Activated CD8-positive, alpha-beta memory T cell treated with anti-CD3 and anti-CD28 coated beads, Interleukin-2, amount 10 ng/mL, durations not matched to agents 7 days and 5 days (primary cell): ENCODE results near the gene ZNF764. TPM values are rescaled to one million over a fixed set of nuclear protein-coding genes. Genes with fewer than 3 reads are reported as not detected.
"Not testable (repeated sequence)": the region's sequence is repeated elsewhere in the genome, so short reads cannot be mapped to it uniquely, and the experiment has no call there.

Experiments
- ATAC-seq: fragments of 150-1000 bp; cut with Tn5 transposase; one replicate; pipeline ENCODE4 v1.10.0; 2021; ENCODE audit warnings: moderate library complexity
- CTCF ChIA-PET: fragments of 350-600 bp; sonication (Branson Sonifier 250); formaldehyde crosslinking; loops from one replicate; lab custom pipeline; 2021; ENCODE audit warnings: antibody characterized with exemption; lab: Charles Lee
- DNase-seq: peaks from one replicate; pipeline ENCODE4 v3.0.0-alpha.2; 2020
- H3K27ac Mint-ChIP-seq: one replicate; pipeline ENCODE4 v1.8.0; 2021; ENCODE audit warnings: mild to moderate bottlenecking, mixed read lengths
- H3K27me3 Mint-ChIP-seq: one replicate; pipeline ENCODE4 v1.8.0; 2021; ENCODE audit warnings: mixed read lengths
- H3K36me3 Mint-ChIP-seq: one replicate; pipeline ENCODE4 v1.8.0; 2021; ENCODE audit warnings: mild to moderate bottlenecking, mixed read lengths
- H3K4me1 Mint-ChIP-seq: one replicate; pipeline ENCODE4 v1.8.0; 2021; ENCODE audit warnings: mixed read lengths
- H3K4me3 Mint-ChIP-seq: one replicate; pipeline ENCODE4 v1.8.0; 2021; ENCODE audit warnings: mild to moderate bottlenecking, moderate library complexity, mixed read lengths
- H3K9me3 Mint-ChIP-seq: one replicate; pipeline ENCODE4 v1.8.0; 2022; ENCODE audit warnings: low read depth, mixed read lengths
- total RNA-seq, 2 experiments: library from RNA; stranded (reverse); gene quantifications; one replicate each; pipeline ENCODE4 v1.2.3, GENCODE V29; 2021

ZNF764 gene
- total RNA-seq, result 10 to 100 TPM; 14.0 to 15.6 TPM

DNA sequence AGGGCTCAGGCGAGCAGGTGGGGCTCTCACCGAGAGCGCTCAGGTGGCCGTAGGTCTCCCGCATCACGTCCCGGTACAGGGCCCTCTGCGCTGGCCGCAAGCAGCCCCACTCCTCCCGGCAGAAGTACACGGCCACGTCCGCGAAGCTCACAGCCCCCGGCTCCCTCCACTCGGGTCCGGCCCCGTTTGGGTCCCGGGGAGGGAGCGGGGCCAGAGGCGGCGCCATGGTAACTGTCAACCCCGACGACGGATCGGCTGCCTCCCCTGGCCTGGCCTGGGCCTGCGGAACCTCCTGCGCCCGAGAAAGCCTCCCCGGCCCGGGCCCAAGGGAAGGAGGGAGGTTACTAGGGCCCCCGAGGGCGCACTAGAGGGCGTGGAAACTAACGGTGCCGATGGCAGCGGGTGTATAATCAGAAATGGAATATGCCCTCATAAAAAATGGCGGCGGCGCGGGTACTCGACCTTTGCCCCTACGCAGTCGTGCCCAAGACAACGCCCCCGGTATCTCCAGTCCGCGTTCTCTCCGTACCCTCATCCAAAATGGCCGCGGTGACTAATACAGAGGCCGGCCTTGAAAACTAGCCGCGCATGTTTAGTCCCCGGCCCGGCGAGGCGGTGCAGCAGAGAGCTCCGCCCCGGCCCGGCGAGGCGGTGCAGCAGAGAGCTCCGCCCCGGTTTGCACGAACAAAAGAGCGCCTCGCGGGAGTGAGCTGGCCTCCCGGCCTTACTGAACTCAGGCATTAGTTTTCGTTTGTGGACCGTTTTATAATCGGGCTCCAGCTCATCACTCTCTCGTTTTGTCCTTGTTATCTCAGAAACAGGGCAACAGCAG lies at the start of gene ZNF764:
ZNF764 (minus strand) TSS at position 418 of the 832 bp plus-strand sequence; CDS start at position 226, 192 bp downstream.
- Mint-ChIP-seq H3K27me3 (no peaks in the 10 kb centered on the region), H3K9me3 (no peaks in the 10 kb centered on the region), H3K4me3 (peak within 1 kb of the TSS; percentile 83), H3K4me1 (peaks cover 41% of the 10 kb centered on the region), H3K36me3 (peaks cover 19% of the 10 kb centered on the region), H3K27ac (peak within 1 kb of the TSS; percentile 87)
- ATAC-seq (peak; percentile 96), DNase-seq (peak; percentile 99)
- CTCF ChIA-PET, result interaction anchor here (0.7 to 3.2 kb wide), 23 partner anchors 9 to 149 kb away, joined by 3 to 60 read pairs (median 4); partner anchors contain the start of genes DCTPP1, PRR14, ZNF688 and ZNF747

DNA sequence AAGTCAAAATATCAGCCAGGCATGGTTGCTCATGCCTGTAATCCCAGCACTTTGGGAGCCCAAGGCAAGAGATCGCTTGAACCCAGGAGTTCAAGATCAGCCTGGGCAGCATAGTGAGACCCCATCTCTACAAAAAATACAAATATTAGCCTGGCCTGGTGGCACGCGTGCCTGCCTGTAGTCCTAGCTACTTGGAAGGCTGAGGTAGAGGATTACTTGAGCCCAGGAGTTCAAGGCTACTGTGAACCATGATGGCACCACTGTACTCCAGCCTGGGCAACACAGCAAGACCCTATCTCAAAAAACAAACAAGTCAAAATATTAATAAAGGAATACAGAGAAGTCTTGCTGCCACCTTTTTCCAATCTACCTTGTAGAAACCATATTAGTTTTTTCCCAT lies 47.8 kb upstream of the ZNF764 start:
- H3K27ac Mint-ChIP-seq, result no peak overlapping the region
- CTCF ChIA-PET, result interaction anchor here (11.9 kb wide), 1 partner anchor 8 kb away, joined by 123 read pairs; no protein-coding TSS in a partner anchor

DNA sequence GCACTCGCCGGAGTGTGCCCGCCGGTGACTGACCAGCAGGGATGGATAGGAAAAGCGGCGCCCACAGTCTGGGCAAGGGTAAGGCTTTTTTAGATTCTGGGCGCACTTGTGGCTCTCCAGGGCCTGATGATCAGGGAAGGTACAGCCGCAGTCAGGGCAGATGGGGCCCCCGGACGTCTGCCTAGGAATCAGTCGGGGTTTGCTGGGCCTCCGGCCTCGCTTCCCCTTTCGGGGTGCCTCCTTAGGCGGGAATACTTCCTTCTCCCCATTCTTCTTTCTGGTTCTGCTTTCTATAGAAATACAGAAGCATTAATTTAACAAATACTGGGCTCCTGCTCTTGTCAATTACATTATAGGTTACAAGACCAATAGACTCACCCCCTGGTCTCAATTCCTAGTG lies 47.0 kb upstream of the ZNF764 start:
- CTCF ChIA-PET, result interaction anchor here (2.4 to 11.9 kb wide), 2 partner anchors 7 to 24 kb away, joined by 6 to 123 read pairs; no protein-coding TSS in a partner anchor
- Mint-ChIP-seq H3K36me3 (peaks cover 26% of the 10 kb centered on the region), H3K9me3 (no peaks in the 10 kb centered on the region), H3K4me1 (peaks cover 17% of the 10 kb centered on the region), H3K4me3 (no peak overlapping the region), H3K27me3 (no peaks in the 10 kb centered on the region), H3K27ac (no peak overlapping the region)
- ATAC-seq (no peak), DNase-seq (no peak)

More for the DNA sequence above, 47.8 kb upstream of the ZNF764 start:
- Mint-ChIP-seq H3K4me3 (no peak overlapping the region), H3K9me3 (no peaks in the 10 kb centered on the region), H3K4me1 (peaks cover 23% of the 10 kb centered on the region), H3K36me3 (peaks cover 26% of the 10 kb centered on the region), H3K27me3 (no peaks in the 10 kb centered on the region)
- ATAC-seq (no peak), DNase-seq (no peak)

DNA sequence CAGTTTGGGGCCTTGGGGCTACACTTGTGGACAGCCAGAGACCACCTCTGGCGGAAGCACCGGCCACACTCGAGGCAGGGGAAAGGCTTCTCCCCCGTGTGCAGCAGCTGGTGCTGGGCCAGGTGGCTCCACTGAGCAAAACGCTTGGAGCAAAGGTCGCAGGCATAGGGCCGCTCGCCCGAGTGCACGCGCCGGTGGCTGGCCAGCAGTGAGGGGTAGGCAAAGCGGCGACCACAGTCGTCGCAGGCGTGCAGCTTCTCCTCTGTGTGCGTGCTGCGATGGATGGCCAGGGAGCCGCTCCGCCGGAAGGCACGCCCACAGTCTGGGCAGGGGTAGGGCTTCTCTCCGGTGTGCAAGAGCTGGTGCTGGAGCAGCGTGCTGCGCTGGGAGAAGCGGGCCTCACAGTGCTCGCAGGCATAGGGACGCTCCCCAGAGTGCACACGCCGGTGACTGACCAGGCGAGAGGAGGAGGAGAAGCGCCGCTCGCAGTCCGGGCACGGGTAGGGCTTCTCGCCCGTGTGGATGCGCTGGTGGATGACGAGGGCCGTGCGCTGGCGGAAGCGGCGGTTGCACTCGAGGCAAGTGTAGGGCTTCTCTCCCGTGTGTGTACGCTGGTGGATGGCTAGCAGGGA lies 46.3 kb upstream of the ZNF764 start:
- no peaks in the 10 kb centered on the region for H3K27me3 Mint-ChIP-seq
- DNase-seq, result no peak
- H3K36me3 Mint-ChIP-seq, result peaks cover 26% of the 10 kb centered on the region
- no peak overlapping the region for H3K27ac Mint-ChIP-seq
- H3K4me3 Mint-ChIP-seq, result no peak overlapping the region
- peaks cover 17% of the 10 kb centered on the region for H3K4me1 Mint-ChIP-seq
- CTCF ChIA-PET, result interaction anchor here (2.4 to 12.5 kb wide), 2 partner anchors 7 to 24 kb away, joined by 6 to 123 read pairs; partner anchors contain the start of gene ZNF689
- H3K9me3 Mint-ChIP-seq, result no peaks in the 10 kb centered on the region
- no peak for ATAC-seq

DNA sequence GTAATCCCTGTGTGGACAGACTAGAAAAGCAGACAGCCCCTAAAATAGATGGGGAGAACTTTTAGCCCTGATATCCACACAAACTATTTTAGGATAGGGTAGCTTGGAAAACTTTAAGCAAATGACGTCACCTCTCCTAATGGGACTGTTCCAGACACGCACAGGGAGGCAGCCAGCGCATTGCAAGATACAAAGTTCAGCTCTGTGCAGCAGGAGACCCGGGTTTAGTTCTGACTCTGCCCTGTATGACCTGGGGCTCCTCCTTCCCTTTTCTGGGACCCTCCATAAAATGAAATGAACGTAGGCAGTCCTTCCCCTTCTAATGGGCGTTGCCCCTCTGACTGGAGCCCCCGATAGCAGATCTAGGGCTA lies 45.8 kb upstream of the ZNF764 start:
- H3K27ac Mint-ChIP-seq, result no peak overlapping the region
- no peaks in the 10 kb centered on the region for H3K9me3 Mint-ChIP-seq
- peaks cover 14% of the 10 kb centered on the region for H3K4me1 Mint-ChIP-seq
- CTCF ChIA-PET, result interaction anchor here (0.7 to 12.5 kb wide), 5 partner anchors 7 to 174 kb away, joined by 3 to 123 read pairs (median 6); partner anchors contain the start of genes DCTPP1, ZNF689 and ZNF747
- H3K36me3 Mint-ChIP-seq, result peaks cover 26% of the 10 kb centered on the region
- no peaks in the 10 kb centered on the region for H3K27me3 Mint-ChIP-seq
- no peak for DNase-seq
- H3K4me3 Mint-ChIP-seq, result no peak overlapping the region
- ATAC-seq, result no peak

DNA sequence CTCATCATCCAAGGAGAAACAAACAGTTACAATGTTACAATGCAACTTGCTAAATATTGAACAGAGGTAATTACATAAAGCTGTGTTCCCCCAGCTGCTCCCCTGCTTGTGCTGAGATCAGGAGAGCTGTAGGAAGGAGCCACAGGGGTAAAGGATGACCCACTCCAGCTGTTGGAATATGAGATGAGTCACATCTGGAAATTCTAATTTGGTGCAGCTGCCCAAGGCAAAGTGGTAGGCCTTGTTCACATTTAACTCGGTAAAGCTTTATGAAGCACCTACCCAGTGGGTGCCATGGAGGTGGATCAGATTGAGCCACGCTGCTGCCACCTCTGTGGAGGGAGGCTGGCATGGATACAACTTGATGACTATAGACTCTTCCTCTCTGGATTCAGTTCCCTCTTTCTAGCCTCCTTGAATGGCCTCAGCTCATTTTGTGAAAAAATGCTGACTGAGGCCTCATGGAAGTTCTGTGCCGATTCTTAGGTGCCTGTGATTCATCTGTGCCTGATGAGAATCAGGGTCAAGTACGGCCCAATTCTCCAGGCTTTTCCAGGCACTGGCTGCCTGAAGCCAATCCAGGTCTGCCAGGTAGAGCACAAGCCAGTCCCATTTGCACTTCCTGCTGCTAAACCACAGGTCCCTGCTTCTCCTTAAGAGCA lies 44.6 kb upstream of the ZNF764 start:
- CTCF ChIA-PET, result interaction anchor here (0.5 to 12.5 kb wide), 10 partner anchors 9 to 553 kb away, joined by 3 to 123 read pairs (median 3); partner anchors contain the start of genes DCTPP1, ZNF689 and ZNF747
- Mint-ChIP-seq H3K4me1 (peaks cover 12% of the 10 kb centered on the region), H3K36me3 (peaks cover 25% of the 10 kb centered on the region), H3K27me3 (no peaks in the 10 kb centered on the region), H3K9me3 (no peaks in the 10 kb centered on the region), H3K27ac (no peak overlapping the region), H3K4me3 (no peak overlapping the region)
- no peak for ATAC-seq
- no peak for DNase-seq

DNA sequence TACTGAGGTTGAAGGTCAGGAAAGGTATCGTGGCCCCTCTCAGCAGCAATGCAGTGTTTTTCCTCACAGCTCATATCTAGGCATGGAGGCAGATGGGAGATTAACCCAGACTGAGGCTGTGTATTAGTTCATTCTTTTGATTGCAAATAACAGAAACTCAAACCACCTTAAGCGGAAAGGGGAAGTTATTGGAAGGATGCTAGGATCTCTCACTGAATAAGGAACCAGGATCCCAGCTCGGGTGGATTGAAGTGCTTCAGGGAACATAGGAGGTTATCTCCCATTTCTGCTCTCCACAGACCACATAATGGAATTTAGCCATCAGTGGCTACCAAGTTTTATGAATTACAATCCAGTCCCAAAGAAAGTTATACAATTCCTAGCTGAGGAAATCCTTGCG lies 43.8 kb upstream of the ZNF764 start:
- DNase-seq, result no peak
- Mint-ChIP-seq H3K9me3 (no peaks in the 10 kb centered on the region), H3K36me3 (peaks cover 21% of the 10 kb centered on the region), H3K27ac (no peak overlapping the region), H3K4me1 (peaks cover 7% of the 10 kb centered on the region), H3K27me3 (no peaks in the 10 kb centered on the region), H3K4me3 (no peak overlapping the region)
- no peak for ATAC-seq
- CTCF ChIA-PET, result interaction anchor here (1.1 to 12.5 kb wide), 5 partner anchors 9 to 172 kb away, joined by 3 to 123 read pairs (median 7); partner anchors contain the start of genes DCTPP1, ZNF689 and ZNF747

DNA sequence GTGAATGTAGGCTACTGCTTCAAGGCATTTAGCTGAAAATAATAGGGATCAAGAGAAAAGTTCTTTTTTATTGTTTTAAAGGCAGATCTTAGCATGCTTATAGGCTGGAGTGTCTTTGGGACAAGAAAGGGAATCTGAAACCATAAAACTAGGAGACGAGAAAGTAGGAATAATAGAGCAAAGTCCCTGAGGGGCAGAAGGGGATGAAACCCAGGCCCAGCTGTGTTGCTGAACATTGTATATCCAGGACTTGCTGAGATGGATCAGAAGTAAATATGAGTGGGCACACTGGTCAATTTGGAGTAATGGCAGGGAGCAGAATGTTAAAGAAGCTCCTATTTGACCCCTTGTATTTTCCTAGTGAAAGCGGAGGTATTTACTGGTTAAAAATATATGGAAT lies 42.8 kb upstream of the ZNF764 start:
- ATAC-seq (no peak), DNase-seq (no peak)
- H3K4me3 Mint-ChIP-seq, result no peak overlapping the region
- no peaks in the 10 kb centered on the region for H3K9me3 Mint-ChIP-seq
- H3K36me3 Mint-ChIP-seq, result peaks cover 13% of the 10 kb centered on the region
- CTCF ChIA-PET, result interaction anchor here (1.0 to 12.5 kb wide), 6 partner anchors 10 to 171 kb away, joined by 3 to 123 read pairs (median 6); partner anchors contain the start of genes DCTPP1, ZNF689 and ZNF785
- H3K4me1 Mint-ChIP-seq, result peaks cover 7% of the 10 kb centered on the region
- H3K27ac Mint-ChIP-seq, result no peak overlapping the region
- H3K27me3 Mint-ChIP-seq, result no peaks in the 10 kb centered on the region

DNA sequence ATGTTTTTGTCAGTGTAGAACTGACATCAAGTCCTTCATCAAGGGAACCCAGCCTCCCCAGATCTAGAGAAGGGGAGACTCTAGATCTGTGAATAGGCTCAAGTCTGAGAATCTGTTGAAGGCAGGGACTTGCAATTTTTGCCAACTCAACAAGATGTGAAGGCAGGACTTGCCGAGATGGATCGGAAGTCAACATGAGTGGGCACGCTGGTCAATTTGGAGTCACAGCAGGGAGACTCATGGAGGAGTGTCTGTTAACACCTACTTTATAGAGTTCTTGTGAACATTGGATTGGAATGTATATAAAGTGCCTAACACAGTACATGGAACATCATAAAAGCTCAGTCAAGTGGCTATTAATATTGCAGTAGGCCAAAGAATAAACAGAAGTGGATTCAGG lies 42.0 kb upstream of the ZNF764 start:
- H3K27ac Mint-ChIP-seq, result no peak overlapping the region
- no peak for ATAC-seq
- CTCF ChIA-PET, result interaction anchor here (1.2 to 12.5 kb wide), 5 partner anchors 11 to 171 kb away, joined by 3 to 123 read pairs (median 6); partner anchors contain the start of genes DCTPP1, ZNF689 and ZNF785

DNA sequence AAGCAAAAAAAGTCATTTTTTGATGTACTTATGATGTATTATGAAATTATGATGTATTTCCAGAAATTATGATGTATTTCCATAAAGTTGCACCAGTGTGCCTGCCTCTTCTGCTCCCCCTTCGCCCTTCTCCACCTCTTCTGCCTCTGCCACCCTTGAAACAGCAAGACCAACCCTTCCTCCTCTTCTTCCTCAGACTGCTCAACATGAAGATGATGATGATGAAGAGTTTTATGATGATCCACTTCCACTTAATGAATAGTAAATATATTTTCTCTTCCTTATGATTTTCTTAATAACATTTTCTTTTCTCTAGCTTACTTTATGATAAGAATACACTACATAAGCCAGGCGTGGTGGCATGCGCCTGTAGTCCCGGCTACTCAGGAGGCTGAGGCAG lies 34.7 kb upstream of the ZNF764 start:
- H3K4me3 Mint-ChIP-seq, result no peak overlapping the region
- no peak for ATAC-seq

More for the DNA sequence above, 42.0 kb upstream of the ZNF764 start:
- peaks cover 13% of the 10 kb centered on the region for H3K36me3 Mint-ChIP-seq
- no peaks in the 10 kb centered on the region for H3K27me3 Mint-ChIP-seq
- H3K4me3 Mint-ChIP-seq, result no peak overlapping the region
- H3K9me3 Mint-ChIP-seq, result no peaks in the 10 kb centered on the region
- peaks cover 7% of the 10 kb centered on the region for H3K4me1 Mint-ChIP-seq
- DNase-seq, result no peak

DNA sequence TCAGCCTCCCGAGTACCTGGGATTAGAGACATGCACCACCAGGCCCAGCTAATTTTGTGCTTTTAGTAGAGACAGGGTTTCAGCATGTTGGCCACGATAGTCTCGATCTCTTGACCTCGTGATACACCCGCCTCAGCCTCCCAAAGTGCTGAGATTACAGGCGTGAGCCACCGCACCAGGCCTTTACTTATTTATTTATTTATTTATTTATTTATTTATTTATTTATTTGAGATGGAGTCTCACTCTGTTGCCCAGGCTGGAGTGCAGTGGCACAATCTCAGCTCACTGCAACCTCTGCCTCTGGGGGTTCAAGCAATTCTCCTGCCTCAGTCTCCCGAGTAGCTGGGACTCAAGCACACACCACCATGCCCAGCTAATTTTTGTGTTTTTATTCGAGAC lies 32.7 kb upstream of the ZNF764 start:
- DNase-seq, ATAC-seq, CTCF ChIA-PET, H3K27me3 Mint-ChIP-seq, H3K27ac Mint-ChIP-seq, H3K4me3 Mint-ChIP-seq, H3K9me3 Mint-ChIP-seq: not testable (repeated sequence)
- H3K36me3 Mint-ChIP-seq, result peaks cover 18% of the 10 kb centered on the region
- peaks cover 15% of the 10 kb centered on the region for H3K4me1 Mint-ChIP-seq

More for the DNA sequence above, 34.7 kb upstream of the ZNF764 start:
- Mint-ChIP-seq H3K9me3 (no peaks in the 10 kb centered on the region), H3K27ac (no peak overlapping the region), H3K4me1 (peaks cover 1% of the 10 kb centered on the region), H3K27me3 (no peaks in the 10 kb centered on the region), H3K36me3 (peaks cover 9% of the 10 kb centered on the region)
- CTCF ChIA-PET, result interaction anchor here (0.7 to 12.5 kb wide), 4 partner anchors 18 to 446 kb away, joined by 3 to 123 read pairs (median 4); partner anchors contain the start of genes DCTPP1 and ZNF689
- no peak for DNase-seq

DNA sequence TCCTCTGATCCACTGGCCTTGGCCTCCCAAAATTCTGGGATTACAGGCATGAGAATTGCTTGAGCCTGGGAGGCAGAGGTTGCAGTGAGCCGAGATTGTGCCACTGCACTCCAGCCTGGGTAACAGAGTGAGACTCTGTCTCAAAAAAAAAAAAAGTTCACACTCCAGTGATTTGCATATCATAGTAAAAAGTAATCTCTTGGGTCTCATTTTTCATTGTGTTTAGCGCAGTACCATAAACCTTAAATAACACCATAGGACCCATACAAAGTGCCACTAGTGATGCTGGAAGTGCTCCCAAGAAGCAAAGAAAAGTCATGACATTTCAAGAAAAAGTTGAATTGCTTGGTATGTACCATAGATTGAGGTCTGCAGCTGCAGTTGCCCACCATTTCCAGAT lies 31.4 kb upstream of the ZNF764 start:
- H3K4me3 Mint-ChIP-seq, H3K27me3 Mint-ChIP-seq, ATAC-seq, H3K9me3 Mint-ChIP-seq, H3K27ac Mint-ChIP-seq, DNase-seq: not testable (repeated sequence)
- CTCF ChIA-PET, result interaction anchor here (0.8 to 4.2 kb wide), 2 partner anchors 9 to 61 kb away, joined by 3 to 31 read pairs; partner anchors contain the start of gene PRR14
- Mint-ChIP-seq H3K4me1 (peaks cover 22% of the 10 kb centered on the region), H3K36me3 (peaks cover 21% of the 10 kb centered on the region)
